Measurements from ENCODE around the gene C22orf23.

The C22orf23 gene

DNA sequence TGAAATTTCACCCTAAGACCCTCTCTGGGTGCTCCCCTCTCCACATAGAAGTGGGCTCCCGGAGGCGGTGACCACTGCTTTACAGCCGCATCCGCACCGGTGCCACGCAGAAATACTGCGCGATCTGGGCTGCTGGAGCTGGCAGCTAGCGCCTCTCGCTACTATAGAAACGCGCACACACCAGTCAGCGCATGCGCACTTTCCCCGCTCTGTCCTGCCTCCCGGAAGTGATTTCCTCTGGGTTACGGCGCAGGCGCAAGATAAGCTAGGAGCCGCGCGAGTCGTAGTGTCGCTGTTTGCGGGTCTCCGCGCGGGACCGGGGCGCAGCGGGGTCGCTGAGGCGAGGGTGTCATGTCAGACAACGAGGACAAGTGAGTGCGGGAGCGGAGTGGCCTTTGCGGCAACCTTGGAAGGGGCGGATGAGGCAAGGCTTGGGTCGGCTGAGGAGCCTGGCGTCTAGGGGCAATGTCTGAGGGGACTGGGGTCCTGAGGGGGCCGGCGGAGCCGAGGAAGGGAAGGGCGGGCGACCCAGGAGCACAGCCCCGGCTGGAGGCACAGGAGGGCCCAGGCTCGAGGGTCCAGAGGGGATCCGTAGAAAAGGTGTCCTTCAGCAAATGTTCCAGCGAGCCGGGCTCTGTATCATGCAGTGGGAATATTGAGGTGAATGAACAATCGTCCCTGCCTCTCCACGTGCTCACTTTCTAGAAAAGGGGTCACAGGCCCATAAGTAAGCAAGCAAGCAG lies at the start of gene C22orf23, which contains the start of gene POLR2F (continued):
- 0 out of 2 replicates have a peak, but pooled peaks have one; percentile 28 for TF ChIP-seq KLF17 (tag by site-specific recombination; IDR thresholded peaks at IDR 0.05)
- 0 out of 2 replicates have a peak, but pooled peaks have one; percentile 47 for TF ChIP-seq ZNF518A (tag by site-specific recombination; conservative IDR thresholded peaks at IDR 0.05; ENCODE audit: low read depth)
- TF ChIP-seq ZNF292 (tag by site-specific recombination; IDR thresholded peaks at IDR 0.05; ENCODE audit: borderline replicate concordance, low read depth), result no peak
- TF ChIP-seq ZBTB20 (tag by site-specific recombination; IDR thresholded peaks at IDR 0.05), result peak; percentile 41; the same call in 1 of the 2 replicates
- TF ChIP-seq ZBTB21 (tag by site-specific recombination; IDR thresholded peaks at IDR 0.05), result no peak; the same call in 1 of the 2 replicates
- no peak for TF ChIP-seq ZFHX2 (tag by site-specific recombination; conservative IDR thresholded peaks at IDR 0.05)
- TF ChIP-seq ZSCAN16 (tag by site-specific recombination; IDR thresholded peaks at IDR 0.05), result 0 out of 2 replicates have a peak, but pooled peaks have one; percentile 23
- no peak for TF ChIP-seq ZNF514 (tag by site-specific recombination; IDR thresholded peaks at IDR 0.05)

- ChIA-PET CTCF (interaction anchor here (0.7 to 1.3 kb wide), 7 partner anchors 11 to 182 kb away, joined by 3 to 5 read pairs (median 4); no protein-coding TSS in a partner anchor), POLR2A (interaction anchor here (1.6 kb wide), 1 partner anchor 46 kb away, joined by 4 read pairs; the partner anchor contains the start of genes C22orf23 and POLR2F)
- H3K4me3 ChIP-seq (ENCODE audit: low read depth, low read length), result no peak overlapping the region
- H3K36me3 ChIP-seq (ENCODE audit: control insufficient read depth in 2 of 2, insufficient read depth in 1 of 2, low read length in 2 of 2), result no peaks in the 10 kb centered on the region
- H3K9me3 ChIP-seq (ENCODE audit: control insufficient read depth, insufficient read depth, low read depth, low read length), result no peaks in the 10 kb centered on the region
- no peak overlapping the region; the same call in 1 of the 2 replicates for H3K27ac ChIP-seq (ENCODE audit: extremely low read depth, low read depth, low read length)
- peaks cover 5% of the 10 kb centered on the region for H3K4me1 ChIP-seq (ENCODE audit: control insufficient read depth, insufficient read depth, low read length)
- TF ChIP-seq SCRT2 (tag by site-specific recombination; IDR thresholded peaks at IDR 0.05), result peak; percentile 92
- TF ChIP-seq, protein P1, sequence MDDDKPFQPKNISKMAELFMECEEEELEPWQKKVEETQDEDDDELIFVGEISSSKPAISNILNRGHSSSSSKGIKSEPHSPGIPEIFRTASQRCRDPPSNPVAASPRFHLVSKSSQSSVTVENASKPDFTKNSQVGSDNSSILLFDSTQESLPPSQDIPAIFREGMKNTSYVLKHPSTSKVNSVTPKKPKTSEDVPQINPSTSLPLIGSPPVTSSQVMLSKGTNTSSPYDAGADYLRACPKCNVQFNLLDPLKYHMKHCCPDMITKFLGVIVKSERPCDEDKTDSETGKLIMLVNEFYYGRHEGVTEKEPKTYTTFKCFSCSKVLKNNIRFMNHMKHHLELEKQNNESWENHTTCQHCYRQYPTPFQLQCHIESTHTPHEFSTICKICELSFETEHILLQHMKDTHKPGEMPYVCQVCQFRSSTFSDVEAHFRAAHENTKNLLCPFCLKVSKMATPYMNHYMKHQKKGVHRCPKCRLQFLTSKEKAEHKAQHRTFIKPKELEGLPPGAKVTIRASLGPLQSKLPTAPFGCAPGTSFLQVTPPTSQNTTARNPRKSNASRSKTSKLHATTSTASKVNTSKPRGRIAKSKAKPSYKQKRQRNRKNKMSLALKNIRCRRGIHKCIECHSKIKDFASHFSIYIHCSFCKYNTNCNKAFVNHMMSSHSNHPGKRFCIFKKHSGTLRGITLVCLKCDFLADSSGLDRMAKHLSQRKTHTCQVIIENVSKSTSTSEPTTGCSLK (tag by site-specific recombination; IDR thresholded peaks at IDR 0.05), result no peak
- TF ChIP-seq ZFP3 (tag by site-specific recombination; IDR thresholded peaks at IDR 0.05; ENCODE audit: low read depth), result no peak
- no peak for TF ChIP-seq KLF9 (tag by site-specific recombination; IDR thresholded peaks at IDR 0.05; ENCODE audit: low read depth)
- TF ChIP-seq ZNF174 (tag by site-specific recombination; IDR thresholded peaks at IDR 0.05), result no peak
- TF ChIP-seq, protein P2, sequence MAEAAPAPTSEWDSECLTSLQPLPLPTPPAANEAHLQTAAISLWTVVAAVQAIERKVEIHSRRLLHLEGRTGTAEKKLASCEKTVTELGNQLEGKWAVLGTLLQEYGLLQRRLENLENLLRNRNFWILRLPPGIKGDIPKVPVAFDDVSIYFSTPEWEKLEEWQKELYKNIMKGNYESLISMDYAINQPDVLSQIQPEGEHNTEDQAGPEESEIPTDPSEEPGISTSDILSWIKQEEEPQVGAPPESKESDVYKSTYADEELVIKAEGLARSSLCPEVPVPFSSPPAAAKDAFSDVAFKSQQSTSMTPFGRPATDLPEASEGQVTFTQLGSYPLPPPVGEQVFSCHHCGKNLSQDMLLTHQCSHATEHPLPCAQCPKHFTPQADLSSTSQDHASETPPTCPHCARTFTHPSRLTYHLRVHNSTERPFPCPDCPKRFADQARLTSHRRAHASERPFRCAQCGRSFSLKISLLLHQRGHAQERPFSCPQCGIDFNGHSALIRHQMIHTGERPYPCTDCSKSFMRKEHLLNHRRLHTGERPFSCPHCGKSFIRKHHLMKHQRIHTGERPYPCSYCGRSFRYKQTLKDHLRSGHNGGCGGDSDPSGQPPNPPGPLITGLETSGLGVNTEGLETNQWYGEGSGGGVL (tag by site-specific recombination; IDR thresholded peaks at IDR 0.05), result no peak
- no peak for TF ChIP-seq PRDM1 (tag by site-specific recombination; IDR thresholded peaks at IDR 0.05)
- no peak for TF ChIP-seq ZNF114 (tag by site-specific recombination; IDR thresholded peaks at IDR 0.05)
- TF ChIP-seq, protein P3, sequence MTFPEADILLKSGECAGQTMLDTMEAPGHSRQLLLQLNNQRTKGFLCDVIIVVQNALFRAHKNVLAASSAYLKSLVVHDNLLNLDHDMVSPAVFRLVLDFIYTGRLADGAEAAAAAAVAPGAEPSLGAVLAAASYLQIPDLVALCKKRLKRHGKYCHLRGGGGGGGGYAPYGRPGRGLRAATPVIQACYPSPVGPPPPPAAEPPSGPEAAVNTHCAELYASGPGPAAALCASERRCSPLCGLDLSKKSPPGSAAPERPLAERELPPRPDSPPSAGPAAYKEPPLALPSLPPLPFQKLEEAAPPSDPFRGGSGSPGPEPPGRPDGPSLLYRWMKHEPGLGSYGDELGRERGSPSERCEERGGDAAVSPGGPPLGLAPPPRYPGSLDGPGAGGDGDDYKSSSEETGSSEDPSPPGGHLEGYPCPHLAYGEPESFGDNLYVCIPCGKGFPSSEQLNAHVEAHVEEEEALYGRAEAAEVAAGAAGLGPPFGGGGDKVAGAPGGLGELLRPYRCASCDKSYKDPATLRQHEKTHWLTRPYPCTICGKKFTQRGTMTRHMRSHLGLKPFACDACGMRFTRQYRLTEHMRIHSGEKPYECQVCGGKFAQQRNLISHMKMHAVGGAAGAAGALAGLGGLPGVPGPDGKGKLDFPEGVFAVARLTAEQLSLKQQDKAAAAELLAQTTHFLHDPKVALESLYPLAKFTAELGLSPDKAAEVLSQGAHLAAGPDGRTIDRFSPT (tag by site-specific recombination; IDR thresholded peaks at IDR 0.05), result peak; percentile 11; the same call in 1 of the 2 replicates
- 0 out of 2 replicates have a peak, but pooled peaks have one; percentile 49 for TF ChIP-seq IKZF3 (tag by site-specific recombination; IDR thresholded peaks at IDR 0.05)
- no peak for TF ChIP-seq GLI4 (tag by site-specific recombination; IDR thresholded peaks at IDR 0.05)
- no peak for TF ChIP-seq ZNF140 (tag by site-specific recombination; IDR thresholded peaks at IDR 0.05)
- TF ChIP-seq ZNF785 (tag by site-specific recombination; IDR thresholded peaks at IDR 0.05), result no peak
- TF ChIP-seq, protein P4, sequence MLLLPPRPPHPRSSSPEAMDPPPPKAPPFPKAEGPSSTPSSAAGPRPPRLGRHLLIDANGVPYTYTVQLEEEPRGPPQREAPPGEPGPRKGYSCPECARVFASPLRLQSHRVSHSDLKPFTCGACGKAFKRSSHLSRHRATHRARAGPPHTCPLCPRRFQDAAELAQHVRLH (tag by site-specific recombination; IDR thresholded peaks at IDR 0.05), result no peak
Measured at GRCh38 chr22:37999640-38000272, 46.4 kb upstream of the C22orf23 start.
